Endometrial microvascular endothelial cells (primary cell): Measurements from ENCODE around the gene FLNB. TPM values are rescaled to one million over a fixed set of nuclear protein-coding genes. Genes with fewer than 3 reads are reported as not detected.
"Not testable (repeated sequence)": the region's sequence is repeated elsewhere in the genome, so short reads cannot be mapped to it uniquely, and the experiment has no call there.

ENCODE experiments used
- in situ Hi-C: cut with HindIII; loops from 2 replicates; pipeline ENCODE4 v1.10.0; 2017; ENCODE audit warnings: low sequenced_read_pairs, low pct_unique_long_range_greater_than_20kb; ENCODE audit errors: inconsistent ontology term
- total RNA-seq: library from RNA; depleted of rRNA; stranded (reverse); fragments of >200 nt; gene quantifications from one replicate; pipeline ENCODE4 v1.2.3, GENCODE V29; 2015; ENCODE audit errors: inconsistent ontology term

Gene FLNB
- total RNA-seq, 1 donor from 2014 or later = 503 TPM

- in situ Hi-C loops = loop anchor here (10.0 kb wide), 1 partner anchor 106 kb away; the partner anchor contains the start of genes HTD2 and RPP14
These were observed 190.6 kb downstream of the FLNB start for GRCh38 chr3:58198804-58199203.

GRCh38 chr3:58200121-58200709, 192.0 kb downstream of the FLNB start:
- in situ Hi-C loops = no loop called here

DNA sequence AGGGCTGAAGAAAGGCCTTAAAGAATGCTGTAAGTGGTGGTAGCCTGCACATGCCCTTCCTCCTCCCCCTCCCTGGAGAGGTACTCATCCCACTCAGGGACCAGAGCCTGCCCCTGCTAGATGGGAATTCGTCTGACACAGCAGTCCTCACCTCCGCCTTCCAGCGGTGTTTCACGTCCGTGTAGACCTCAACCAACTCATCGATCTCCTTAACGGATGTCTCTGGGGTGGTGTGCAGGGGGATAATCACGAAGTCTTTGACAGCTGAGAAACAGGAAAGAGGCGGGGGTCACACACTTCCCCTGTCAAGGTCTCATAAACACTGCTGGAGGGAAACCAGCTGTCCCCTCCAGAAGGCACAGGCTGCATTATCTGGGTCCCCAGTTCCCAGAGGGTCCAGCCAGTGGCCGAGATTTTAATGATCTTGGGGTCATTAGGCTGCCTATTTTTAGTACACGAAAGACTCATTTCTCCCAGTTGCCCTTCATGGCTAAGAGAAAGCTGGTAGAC, 192.7 kb downstream of the FLNB start:
- in situ Hi-C loops = no loop called here

- in situ Hi-C loops = not testable (repeated sequence)
These were observed 193.2 kb downstream of the FLNB start for GRCh38 chr3:58201451-58201850.

GRCh38 chr3:58202917-58203360, 194.7 kb downstream of the FLNB start:
- in situ Hi-C loops = no loop called here

- in situ Hi-C loops = no loop called here
These were observed 195.3 kb downstream of the FLNB start for GRCh38 chr3:58203541-58203940.

DNA sequence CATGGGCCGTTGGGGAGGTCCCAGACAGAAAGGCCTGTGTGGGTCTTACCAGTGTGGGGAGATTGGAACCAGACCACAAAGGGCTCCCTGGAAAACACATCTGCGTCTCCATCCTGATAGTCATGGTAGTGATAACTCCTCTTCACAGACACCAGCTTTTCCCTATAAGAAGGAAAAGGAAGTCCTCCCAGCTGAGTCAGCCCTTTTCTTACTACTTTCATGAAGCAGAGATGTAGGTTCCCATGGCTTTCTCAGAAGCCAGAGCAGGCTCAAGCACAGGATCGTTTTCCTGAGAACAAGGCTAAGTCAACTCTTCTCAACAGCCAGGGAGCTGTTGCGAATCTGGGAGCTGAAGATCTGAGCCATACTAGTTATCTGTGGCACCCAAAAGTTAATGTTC, 196.5 kb downstream of the FLNB start:
- in situ Hi-C loops = no loop called here

DNA sequence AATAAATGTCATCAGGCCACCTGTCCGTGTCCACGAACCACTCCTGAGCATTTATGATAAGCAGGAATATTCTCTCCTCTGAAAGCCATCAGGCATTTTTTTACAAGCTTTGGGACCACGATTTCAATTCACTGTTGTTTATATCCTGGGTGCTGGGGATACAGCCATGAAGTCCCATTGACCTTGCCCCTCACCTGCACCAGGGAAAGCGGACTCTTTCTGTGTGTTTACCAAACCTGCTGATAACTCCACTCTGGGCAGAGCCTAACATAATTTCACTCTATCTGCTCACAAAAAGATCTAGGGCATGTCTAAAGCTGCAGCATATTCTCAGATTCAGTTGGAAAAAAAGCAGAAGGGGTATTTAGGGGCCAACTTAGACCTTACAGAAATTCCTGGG, 197.8 kb downstream of the FLNB start:
- in situ Hi-C loops = no loop called here

GRCh38 chr3:58206406-58207011, 198.3 kb downstream of the FLNB start:
- in situ Hi-C loops = no loop called here

GRCh38 chr3:58207954-58208353, 199.7 kb downstream of the FLNB start:
- in situ Hi-C loops = no loop called here

GRCh38 chr3:58209933-58210332, 201.7 kb downstream of the FLNB start:
- in situ Hi-C loops = no loop called here

GRCh38 chr3:58210761-58211460, 202.7 kb downstream of the FLNB start, which contains the start of gene DNASE1L3:
DNASE1L3 (minus strand) TSS chr3:58210972; CDS start chr3:58210906, 66 bp downstream.
- in situ Hi-C loops = no loop called here

DNA sequence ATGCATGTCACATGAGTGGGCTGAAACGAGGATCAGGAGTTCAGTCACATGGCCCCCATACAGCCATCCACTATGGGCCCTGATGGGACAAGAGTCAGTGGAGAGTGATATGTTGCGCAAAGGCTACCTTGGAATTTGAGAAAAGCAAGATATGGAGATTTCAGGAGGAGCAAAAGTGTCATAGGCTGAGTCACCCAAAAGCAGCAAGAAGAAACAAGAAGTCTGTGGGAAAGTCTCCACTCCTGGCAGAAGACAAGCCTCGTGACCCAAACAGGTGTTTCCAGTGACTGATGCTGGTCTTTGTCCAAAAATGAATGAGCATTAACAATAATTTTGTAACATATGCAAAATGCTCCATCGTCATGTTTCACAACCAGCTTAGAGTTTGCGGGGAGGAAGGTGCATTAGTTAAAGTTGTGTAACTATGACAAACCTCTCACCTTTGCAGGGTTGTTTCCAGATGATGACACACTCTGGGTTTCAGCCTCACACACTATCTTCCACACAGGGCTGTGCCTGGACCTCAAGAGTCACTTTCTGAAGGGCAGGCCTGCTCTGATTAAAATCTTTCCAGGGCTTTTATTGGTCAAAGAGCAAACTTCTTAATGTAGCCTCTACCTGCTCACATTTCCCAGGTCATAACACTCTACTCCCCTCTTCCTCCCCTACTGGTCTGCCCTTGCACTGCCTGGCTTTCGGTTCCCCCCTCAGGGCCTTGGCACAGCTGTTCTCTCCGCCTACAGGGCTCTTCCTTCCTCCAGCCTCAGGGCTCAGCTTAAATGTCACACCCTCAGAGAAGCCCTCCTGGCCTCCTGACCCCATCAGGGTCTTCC, 206.5 kb downstream of the FLNB start:
- in situ Hi-C loops = no loop called here

GRCh38 chr3:58215317-58216025, 207.2 kb downstream of the FLNB start:
- in situ Hi-C loops = no loop called here

DNA sequence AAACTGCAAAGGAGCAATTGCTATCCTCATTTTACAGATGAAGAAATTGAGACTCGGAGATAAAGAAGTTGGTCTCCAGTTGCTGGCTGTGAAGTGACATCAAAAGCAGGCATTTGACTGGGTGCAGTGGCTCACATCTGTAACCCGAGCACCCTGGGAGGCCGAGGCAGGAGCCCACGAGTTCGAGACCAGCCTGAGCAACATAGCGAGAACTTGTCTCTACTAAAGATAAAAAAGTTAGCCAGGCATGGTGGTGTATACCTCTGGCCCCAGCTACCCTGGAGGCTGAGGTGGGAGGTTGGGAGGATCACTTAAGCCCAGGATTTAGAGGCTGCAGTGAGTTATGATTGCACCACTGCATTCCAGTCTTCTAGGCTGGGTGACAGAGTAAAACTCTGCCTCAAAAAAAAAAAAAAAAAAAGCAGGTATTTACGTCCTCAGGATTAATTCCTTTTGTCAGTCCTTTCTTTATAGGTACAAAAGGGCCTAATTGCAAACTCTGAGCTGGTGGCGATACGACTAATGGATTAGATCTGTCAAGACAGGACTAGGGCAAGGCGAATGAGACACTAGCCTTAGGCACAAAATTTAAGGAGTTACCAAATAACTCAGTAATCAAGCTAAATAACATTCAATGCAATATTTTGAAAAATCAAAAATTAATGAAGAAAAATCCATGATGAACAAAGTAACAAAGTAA, 208.4 kb downstream of the FLNB start:
- in situ Hi-C loops = no loop called here

- in situ Hi-C loops = no loop called here
These were observed 209.1 kb downstream of the FLNB start for GRCh38 chr3:58217209-58217811.

DNA sequence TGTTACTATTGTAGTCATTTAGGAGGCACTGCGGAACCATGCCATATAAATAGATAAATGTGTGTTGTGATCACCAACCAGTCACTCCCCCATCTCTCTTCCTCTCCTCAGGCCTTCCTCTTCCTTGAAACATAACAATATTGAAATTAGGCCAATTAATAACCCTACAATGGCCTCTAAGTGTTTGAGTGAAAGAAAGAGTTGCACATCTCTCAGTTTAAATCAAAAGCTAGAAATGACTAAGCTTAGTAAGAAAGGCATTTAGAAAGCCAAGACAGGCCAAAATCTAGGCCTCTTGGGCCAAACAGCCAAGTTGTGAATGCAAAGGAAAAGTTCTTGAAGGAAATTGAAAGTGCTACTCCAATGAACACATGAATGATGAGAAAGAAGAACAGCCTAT, 210.7 kb downstream of the FLNB start:
- in situ Hi-C loops = no loop called here
